ENCODE results near the gene FRMPD2.
"Not testable (repeated sequence)": the region's sequence is repeated elsewhere in the genome, so short reads cannot be mapped to it uniquely, and the experiment has no call there.

FRMPD2 gene

GRCh38 chr10:48289501-48290238, 15.2 kb upstream of the FRMPD2 start:
- peak; percentile 48 for DNase-seq

- DNase-seq, result no peak
These were observed 14.2 kb upstream of the FRMPD2 start for GRCh38 chr10:48288661-48289060.

- DNase-seq, result no peak
These were observed 13.2 kb upstream of the FRMPD2 start for GRCh38 chr10:48287417-48288391.

- no peak for DNase-seq
These were observed 11.9 kb upstream of the FRMPD2 start for GRCh38 chr10:48286356-48286755.

GRCh38 chr10:48285710-48286109, 11.2 kb upstream of the FRMPD2 start:
- DNase-seq, result no peak

GRCh38 chr10:48284811-48285210, 10.3 kb upstream of the FRMPD2 start:
- DNase-seq, result no peak

- DNase-seq, result no peak
These were observed 9.6 kb upstream of the FRMPD2 start for GRCh38 chr10:48284002-48284546.

GRCh38 chr10:48282829-48283228, 8.3 kb upstream of the FRMPD2 start:
- DNase-seq, result no peak

- not testable (repeated sequence) for DNase-seq
These were observed 7.2 kb upstream of the FRMPD2 start for GRCh38 chr10:48281697-48282096.

- DNase-seq, result no peak
These were observed 4.7 kb upstream of the FRMPD2 start for GRCh38 chr10:48279081-48279751.

GRCh38 chr10:48277093-48277492, 2.6 kb upstream of the FRMPD2 start:
- DNase-seq, result no peak

GRCh38 chr10:48273741-48274140, 755 bp downstream of the FRMPD2 start:
- DNase-seq, result no peak

GRCh38 chr10:48272682-48273081, 1.8 kb downstream of the FRMPD2 start:
- DNase-seq, result no peak

GRCh38 chr10:48271047-48271730, 3.3 kb downstream of the FRMPD2 start:
- no peak for DNase-seq

GRCh38 chr10:48266528-48266927, 8.0 kb downstream of the FRMPD2 start:
- no peak for DNase-seq

GRCh38 chr10:48258105-48258504, 16.4 kb downstream of the FRMPD2 start:
- DNase-seq, result no peak

- no peak for DNase-seq
These were observed 17.0 kb downstream of the FRMPD2 start for GRCh38 chr10:48257407-48257961.

- DNase-seq, result no peak
These were observed 18.8 kb downstream of the FRMPD2 start for GRCh38 chr10:48255722-48256121.

- no peak for DNase-seq
These were observed 19.6 kb downstream of the FRMPD2 start for GRCh38 chr10:48254750-48255512.

GRCh38 chr10:48253970-48254657, 20.4 kb downstream of the FRMPD2 start:
- DNase-seq, result no peak

GRCh38 chr10:48252354-48252650, 22.2 kb downstream of the FRMPD2 start:
- no peak for DNase-seq

Data from stimulated activated CD4-positive, alpha-beta T cell treated with anti-CD3 and anti-CD28 coated beads, Interleukin-4, amount 100 ng/mL, for 1 hour (primary cell).